Measurements from ENCODE around the gene SSBP2.

SSBP2 gene

GRCh38 chr5:81420039-81420667 is 330.7 kb downstream of the SSBP2 start:
- peaks cover 13% of the 10 kb centered on the region; the same call in 1 of the 2 replicates for H3K36me3 ChIP-seq (ENCODE audit: low read length)
- no peaks in the 10 kb centered on the region for H3K79me2 ChIP-seq (ENCODE audit: insufficient read depth, low read length)
- no peaks in the 10 kb centered on the region for H3F3A ChIP-seq (ENCODE audit: insufficient read depth)
- no peak overlapping the region for H3K4me2 ChIP-seq (ENCODE audit: low read depth, low read length, poor library complexity, severe bottlenecking)
- no peak overlapping the region for H3K4me3 ChIP-seq (ENCODE audit: insufficient read depth, low read length, poor library complexity, severe bottlenecking)
- H4K20me1 ChIP-seq (ENCODE audit: low read depth, low read length) = no peaks in the 10 kb centered on the region
- no peak overlapping the region for H3K27ac ChIP-seq (ENCODE audit: low read depth, low read length)
- no peaks in the 10 kb centered on the region for H3K27me3 ChIP-seq (ENCODE audit: low read length)
- TF ChIP-seq EZH2phosphoT487 (conservative IDR thresholded peaks at IDR 0.05; ENCODE audit: low read length) (no peak), CTCF (IDR thresholded peaks at IDR 0.05; ENCODE audit: insufficient read depth, low read length, poor library complexity, severe bottlenecking) (no peak)
- no peak overlapping the region for H3K9ac ChIP-seq (ENCODE audit: low read length)
- H2AFZ ChIP-seq (ENCODE audit: low read depth, low read length, severe bottlenecking) = no peak overlapping the region
- no peaks in the 10 kb centered on the region for H3K9me2 ChIP-seq (replicated peaks; ENCODE audit: insufficient read depth, low read length)
- H3K9me3 ChIP-seq (ENCODE audit: insufficient read depth, low read length) = no peaks in the 10 kb centered on the region

DNA sequence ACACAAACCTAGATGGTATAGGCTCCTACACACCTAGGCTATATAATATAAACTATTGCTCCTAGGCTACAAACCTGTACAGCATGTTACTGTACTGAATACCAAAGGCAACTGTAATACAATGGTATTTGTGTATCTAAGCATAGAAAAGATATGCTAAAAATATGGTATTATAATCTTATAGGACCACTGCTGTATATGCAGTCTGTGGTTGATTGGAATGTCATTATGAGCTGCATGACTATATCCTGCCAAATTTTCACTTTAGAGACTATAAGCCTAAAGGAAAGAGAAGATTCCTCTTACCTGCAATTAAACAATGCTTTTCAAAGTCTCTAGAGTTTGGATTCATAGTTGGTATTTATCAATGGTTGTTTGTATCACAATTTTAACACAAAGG is 332.3 kb downstream of the SSBP2 start:
- Histone ChIP-seq H3K9ac (ENCODE audit: low read length) (no peak overlapping the region), H3K79me2 (ENCODE audit: insufficient read depth, low read length) (no peaks in the 10 kb centered on the region), H2AFZ (ENCODE audit: low read depth, low read length, severe bottlenecking) (no peak overlapping the region), H4K20me1 (ENCODE audit: low read depth, low read length) (no peaks in the 10 kb centered on the region), H3K4me2 (ENCODE audit: low read depth, low read length, poor library complexity, severe bottlenecking) (no peak overlapping the region), H3K27ac (ENCODE audit: low read depth, low read length) (no peak overlapping the region), H3K9me3 (ENCODE audit: insufficient read depth, low read length) (no peaks in the 10 kb centered on the region), H3K4me3 (ENCODE audit: insufficient read depth, low read length, poor library complexity, severe bottlenecking) (no peak overlapping the region), H3K36me3 (ENCODE audit: low read length) (peaks cover 10% of the 10 kb centered on the region; the same call in 1 of the 2 replicates), H3K9me2 (replicated peaks; ENCODE audit: insufficient read depth, low read length) (no peaks in the 10 kb centered on the region), H3K27me3 (ENCODE audit: low read length) (no peaks in the 10 kb centered on the region), H3F3A (ENCODE audit: insufficient read depth) (no peaks in the 10 kb centered on the region)
- TF ChIP-seq CTCF (IDR thresholded peaks at IDR 0.05; ENCODE audit: insufficient read depth, low read length, poor library complexity, severe bottlenecking) (no peak), EZH2phosphoT487 (conservative IDR thresholded peaks at IDR 0.05; ENCODE audit: low read length) (no peak)

DNA sequence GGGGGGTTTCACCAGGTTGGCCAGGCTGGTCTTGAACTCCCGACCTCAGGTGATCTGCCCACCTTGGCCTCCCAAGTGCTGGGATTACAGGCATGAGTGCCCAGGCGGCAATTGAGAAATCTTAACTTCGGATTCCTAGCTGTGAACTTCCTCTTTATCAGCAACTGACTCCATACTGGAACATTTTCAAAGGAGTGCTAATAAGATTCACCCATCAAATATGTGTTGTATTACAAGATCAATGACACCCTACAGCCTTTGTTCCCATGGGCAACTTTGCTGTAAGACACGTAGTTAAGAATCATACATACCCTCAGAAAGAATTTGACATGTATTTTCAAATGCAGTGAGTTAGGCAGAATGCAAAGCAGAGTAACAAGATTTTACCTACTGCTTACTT is 333.8 kb downstream of the SSBP2 start:
- Histone ChIP-seq H3K27ac (ENCODE audit: low read depth, low read length) (no peak overlapping the region), H3K4me3 (ENCODE audit: insufficient read depth, low read length, poor library complexity, severe bottlenecking) (no peak overlapping the region), H3K36me3 (ENCODE audit: low read length) (peaks cover 10% of the 10 kb centered on the region; the same call in 1 of the 2 replicates), H3K9me2 (replicated peaks; ENCODE audit: insufficient read depth, low read length) (no peaks in the 10 kb centered on the region), H3K27me3 (ENCODE audit: low read length) (no peaks in the 10 kb centered on the region), H3K9me3 (ENCODE audit: insufficient read depth, low read length) (no peaks in the 10 kb centered on the region), H3K9ac (ENCODE audit: low read length) (no peak overlapping the region), H3K4me2 (ENCODE audit: low read depth, low read length, poor library complexity, severe bottlenecking) (no peak overlapping the region), H3F3A (ENCODE audit: insufficient read depth) (no peaks in the 10 kb centered on the region), H2AFZ (ENCODE audit: low read depth, low read length, severe bottlenecking) (no peak overlapping the region), H4K20me1 (ENCODE audit: low read depth, low read length) (no peaks in the 10 kb centered on the region), H3K79me2 (ENCODE audit: insufficient read depth, low read length) (no peaks in the 10 kb centered on the region)
- TF ChIP-seq CTCF (IDR thresholded peaks at IDR 0.05; ENCODE audit: insufficient read depth, low read length, poor library complexity, severe bottlenecking) (no peak), EZH2phosphoT487 (conservative IDR thresholded peaks at IDR 0.05; ENCODE audit: low read length) (no peak)

All from SU-DHL-6 (cell line).